H1 (cell line): ENCODE measurements around the gene OTUB1. TPM values are rescaled to one million over a fixed set of nuclear protein-coding genes. Genes with fewer than 3 reads are reported as not detected.

Experiments used
- CTCF ChIA-PET: fragments of 300-600 bp; sonication (Branson Sonifier 250); formaldehyde crosslinking; loops from one replicate; lab custom pipeline; 2021; ENCODE audit not compliant: partially characterized antibody; lab: Charles Lee
- POLR2A ChIA-PET: fragments of 300-600 bp; sonication (Branson Sonifier 250); formaldehyde crosslinking; loops from one replicate; lab custom pipeline; 2021; ENCODE audit warnings: inconsistent platforms; ENCODE audit not compliant: partially characterized antibody; lab: Charles Lee
- DNase-seq, 2 experiments: peaks; one replicate each; pipeline versions ENCODE4 v3.0.0 to v3.0.0-alpha.2; 2010 to 2022; ENCODE audit warnings: low spot score in 2 of 2, low read depth in 1 of 2, mixed read lengths in 1 of 2
- FAIRE-seq: peaks from 2 replicates; lab custom pipeline; 2011; peaks lifted over from hg19 to GRCh38; lab: Jason Lieb, UNC
- H2AFZ ChIP-seq: 2 replicates; pipeline ENCODE4 v1.8.1; 2012; ENCODE audit warnings: low read length, inconsistent platforms
- H2AK5ac ChIP-seq: 2 replicates; pipeline ENCODE4 v1.6.1; 2013; ENCODE audit warnings: low read depth, low read length
- H2BK120ac ChIP-seq: replicated peaks from 2 replicates; pipeline ENCODE3; 2013; ENCODE audit warnings: low read depth, low read length, inconsistent platforms
- H2BK12ac ChIP-seq: 2 replicates; pipeline ENCODE4 v1.6.1; 2013; ENCODE audit warnings: low read depth, low read length
- H2BK15ac ChIP-seq: 2 replicates; pipeline ENCODE4 v1.6.1; 2013; ENCODE audit warnings: low read length
- H2BK20ac ChIP-seq: 2 replicates; pipeline ENCODE4 v1.6.1; 2013; ENCODE audit warnings: low read length
- H2BK5ac ChIP-seq: 2 replicates; pipeline ENCODE4 v1.6.1; 2013; ENCODE audit warnings: low read depth, low read length
- H3K14ac ChIP-seq: 2 replicates; pipeline ENCODE4 v1.6.1; 2013; ENCODE audit warnings: inconsistent platforms; ENCODE audit not compliant: insufficient read length
- H3K18ac ChIP-seq: 2 replicates; pipeline ENCODE4 v1.6.1; 2013; ENCODE audit warnings: low read length; ENCODE audit errors: extremely low read depth
- H3K23ac ChIP-seq: 2 replicates; pipeline ENCODE4 v1.6.1; 2013; ENCODE audit warnings: inconsistent platforms; ENCODE audit not compliant: insufficient read length
- H3K23me2 ChIP-seq: 2 replicates; pipeline ENCODE4 v1.6.1; 2013; ENCODE audit warnings: low read depth, low read length
- H3K27ac ChIP-seq: 2 replicates; pipeline ENCODE4 v1.6.1; 2011; ENCODE audit warnings: low read depth, low read length, inconsistent platforms
- H3K27me3 ChIP-seq, 4 experiments: replicated peaks in 1 of 4; 1 replicate in 1 of 4; 2 replicates in 3 of 4; pipeline versions ENCODE4 v1.6.1 to v1.8.1; 2011 to 2013; ENCODE audit warnings: low read length in 3 of 4, mild to moderate bottlenecking in 3 of 4, inconsistent platforms in 2 of 4, mixed read lengths in 2 of 4, moderate library complexity in 1 of 4; ENCODE audit not compliant: control insufficient read depth in 3 of 4, insufficient read depth in 3 of 4; ENCODE audit errors: extremely low read depth in 1 of 4
- H3K36me3 ChIP-seq, 4 experiments: 2 replicates each; pipeline versions ENCODE4 v1.6.1 to v1.8.1; 2011 to 2013; ENCODE audit warnings: mild to moderate bottlenecking in 4 of 4, low read length in 3 of 4, moderate library complexity in 2 of 4, control low read depth in 1 of 4, inconsistent platforms in 1 of 4; ENCODE audit not compliant: insufficient read depth in 4 of 4, control insufficient read depth in 2 of 4
- H3K4ac ChIP-seq: replicated peaks from 2 replicates; pipeline ENCODE3; 2013; ENCODE audit warnings: low read length, low read depth, mixed read lengths, inconsistent platforms; ENCODE audit not compliant: insufficient read length
- H3K4me1 ChIP-seq, 4 experiments: replicated peaks in 1 of 4; 1 replicate in 1 of 4; 2 replicates in 3 of 4; pipeline versions ENCODE4 v1.6.1 to v1.8.1; 2011 to 2013; ENCODE audit warnings: low read length in 3 of 4, inconsistent platforms in 2 of 4, mixed read lengths in 1 of 4; ENCODE audit not compliant: insufficient read depth in 4 of 4, control insufficient read depth in 3 of 4
- H3K4me2 ChIP-seq, 2 experiments: 2 replicates each; pipeline versions ENCODE4 v1.6.1 to v1.8.1; 2011 to 2013; ENCODE audit warnings: low read depth in 2 of 2, low read length in 2 of 2, control low read depth in 1 of 2, inconsistent platforms in 1 of 2, mild to moderate bottlenecking in 1 of 2; ENCODE audit not compliant: insufficient read depth in 1 of 2
- H3K4me3 ChIP-seq, 4 experiments: fragments of 200-600, 300-600 bp in 1 of 4; sonication (generic), shearing (Covaris generic), sonication (Bioruptor Twin) in 1 of 4; 2 replicates each; pipeline versions ENCODE4 v1.5.1 to v1.8.1; 2011 to 2016; ENCODE audit warnings: low read length in 4 of 4, low read depth in 3 of 4, control low read depth in 2 of 4, inconsistent platforms in 2 of 4, mild to moderate bottlenecking in 2 of 4, mixed read lengths in 1 of 4, moderate library complexity in 1 of 4; ENCODE audit not compliant: insufficient read depth in 2 of 4; ENCODE audit errors: extremely low read depth in 1 of 4
- H3K56ac ChIP-seq: replicated peaks from 2 replicates; pipeline ENCODE3; 2013; ENCODE audit warnings: low read depth, mild to moderate bottlenecking, mixed read lengths, low read length, inconsistent platforms; ENCODE audit not compliant: insufficient read length
- H3K79me1 ChIP-seq: 2 replicates; pipeline ENCODE4 v1.6.1; 2013; ENCODE audit warnings: low read depth, low read length, control low read depth
- H3K79me2 ChIP-seq, 2 experiments: 2 replicates each; pipeline versions ENCODE4 v1.6.1 to v1.8.1; 2012 to 2013; ENCODE audit warnings: low read length in 2 of 2, mild to moderate bottlenecking in 2 of 2, inconsistent platforms in 1 of 2; ENCODE audit not compliant: insufficient read depth in 2 of 2, control insufficient read depth in 1 of 2
- H3K9ac ChIP-seq, 4 experiments: replicated peaks in 1 of 4; 1 replicate in 1 of 4; 2 replicates in 3 of 4; pipeline versions ENCODE4 v1.6.1 to v1.8.1; 2011 to 2013; ENCODE audit warnings: low read depth in 3 of 4, low read length in 3 of 4, control low read depth in 2 of 4, mild to moderate bottlenecking in 2 of 4, moderate library complexity in 2 of 4, inconsistent platforms in 1 of 4; ENCODE audit errors: extremely low read depth in 1 of 4
- H3K9me3 ChIP-seq, 2 experiments: 2 replicates each; pipeline versions ENCODE4 v1.6.1 to v1.8.1; 2012 to 2013; ENCODE audit warnings: mild to moderate bottlenecking in 2 of 2, moderate library complexity in 2 of 2, control low read depth in 1 of 2, inconsistent platforms in 1 of 2, low read depth in 1 of 2, low read length in 1 of 2, mixed read lengths in 1 of 2; ENCODE audit not compliant: insufficient read depth in 2 of 2
- H4K20me1 ChIP-seq, 2 experiments: replicated peaks in 1 of 2; 2 replicates each; pipeline versions ENCODE3 to v1.8.1; 2011 to 2013; ENCODE audit warnings: inconsistent platforms in 2 of 2, low read length in 2 of 2, mild to moderate bottlenecking in 1 of 2; ENCODE audit not compliant: insufficient read depth in 2 of 2, control insufficient read depth in 1 of 2
- H4K5ac ChIP-seq: 2 replicates; pipeline ENCODE4 v1.6.1; 2013; ENCODE audit warnings: low read length, low read depth, mixed read lengths, inconsistent platforms; ENCODE audit not compliant: insufficient read length
- H4K8ac ChIP-seq: 2 replicates; pipeline ENCODE4 v1.8.0; 2013; ENCODE audit warnings: mild to moderate bottlenecking, moderate library complexity, low read length, inconsistent platforms; ENCODE audit not compliant: insufficient read depth; ENCODE audit errors: extremely low read depth
- H4K91ac ChIP-seq: replicated peaks from 2 replicates; pipeline ENCODE3; 2013; ENCODE audit warnings: low read length, mixed read lengths, inconsistent platforms; ENCODE audit not compliant: insufficient read length
- CREB1 ChIP-seq: IDR thresholded peaks from 2 replicates; pipeline ENCODE4 v1.6.1; 2012; ENCODE audit warnings: inconsistent platforms
- GTF2F1 ChIP-seq: IDR thresholded peaks from 2 replicates; pipeline ENCODE4 v1.6.1; 2012; ENCODE audit warnings: low read depth, low read length, improper control_type of control experiment, borderline replicate concordance
- HDAC2 ChIP-seq, 2 experiments: fragments of 300-600 bp in 1 of 2; sonication (generic) in 1 of 2; IDR thresholded peaks; 2 replicates each; pipeline ENCODE4 v1.6.1; 2011 to 2012; ENCODE audit warnings: low read depth in 2 of 2, low read length in 2 of 2, mild to moderate bottlenecking in 2 of 2, moderate library complexity in 2 of 2, borderline replicate concordance in 1 of 2, inconsistent platforms in 1 of 2
- JUND ChIP-seq: IDR thresholded peaks from 2 replicates; pipeline ENCODE4 v1.6.1; 2011; ENCODE audit warnings: mild to moderate bottlenecking, improper control_type of control experiment, low read length
- PHF8 ChIP-seq: fragments of 200-600 bp; sonication (generic); conservative IDR thresholded peaks from 2 replicates; pipeline ENCODE4 v1.7.1; 2012; ENCODE audit warnings: low read depth, mild to moderate bottlenecking, inconsistent platforms, low read length, moderate library complexity
- POLR2AphosphoS5 ChIP-seq: IDR thresholded peaks from 2 replicates; pipeline ENCODE4 v1.6.1; 2011; ENCODE audit warnings: low read depth, low read length
- RBBP5 ChIP-seq: IDR thresholded peaks from 2 replicates; pipeline ENCODE4 v1.7.1; 2012; ENCODE audit warnings: low read depth, mild to moderate bottlenecking, inconsistent platforms, low read length, moderate library complexity, borderline replicate concordance
- SIN3A ChIP-seq, 2 experiments: IDR thresholded peaks in 1 of 2; conservative IDR thresholded peaks in 1 of 2; 2 replicates each; pipeline ENCODE4 v1.6.1; 2011 to 2012; ENCODE audit warnings: low read length in 2 of 2, improper control_type of control experiment in 1 of 2, low read depth in 1 of 2, mild to moderate bottlenecking in 1 of 2
- SP1 ChIP-seq: IDR thresholded peaks from 2 replicates; pipeline ENCODE4 v1.6.1; 2011; ENCODE audit warnings: low read depth, low read length
- TAF7 ChIP-seq: optimal IDR thresholded peaks from 2 replicates; pipeline ENCODE3; 2011; ENCODE audit warnings: low read depth, mild to moderate bottlenecking, inconsistent platforms, low read length, moderate library complexity, borderline replicate concordance
- WGBS, 2 experiments: shearing (Covaris generic) in 1 of 2; methylation state at CpG; one replicate each; pipeline versions ENCODE4 v1.1.6 to v1.1.7; 2013 to 2015; ENCODE audit warnings: low lambda C conversion rate in 2 of 2, mixed read lengths in 2 of 2, inconsistent platforms in 1 of 2, low coverage in 1 of 2, missing lambda C conversion rate in 1 of 2; ENCODE audit not compliant: insufficient replicate concordance in 2 of 2, insufficient coverage in 1 of 2, insufficient read length in 1 of 2; ENCODE audit errors: extremely low coverage in 1 of 2, missing lambda C conversion rate in 1 of 2; 5-methylcytosine and 5-hydroxymethylcytosine counted together
- polyA plus RNA-seq, 7 experiments: library from polyadenylated mRNA; depleted of rRNA in 3 of 7; stranded (reverse) in 5 of 7; unstranded in 2 of 7; fragments of >200 nt in 5 of 7; fragments of 200-250 nt in 2 of 7; gene quantifications; 1 replicate in 5 of 7; 2 replicates in 1 of 7; 4 replicates in 1 of 7; pipeline versions ENCODE4 v1.2.1 to v1.2.3, GENCODE V29; 2011 to 2013; ENCODE audit warnings: missing spikeins in 2 of 7, mixed read lengths in 2 of 7
- total RNA-seq: library from RNA; stranded (reverse); fragmentation: NEBNext Ultra II Directional; extraction: Animal tissue kit (Norgen Biotek cat#: 25700); gene quantifications from 2 replicates; pipeline ENCODE4 v1.2.1, GENCODE V29; 2021

The OTUB1 gene
- total and polyA plus RNA-seq, 2 of the 8 experiments (the other 6 are each of a cell fraction or from before 2014, with no cell fraction given) = 110 to 274 TPM

DNA sequence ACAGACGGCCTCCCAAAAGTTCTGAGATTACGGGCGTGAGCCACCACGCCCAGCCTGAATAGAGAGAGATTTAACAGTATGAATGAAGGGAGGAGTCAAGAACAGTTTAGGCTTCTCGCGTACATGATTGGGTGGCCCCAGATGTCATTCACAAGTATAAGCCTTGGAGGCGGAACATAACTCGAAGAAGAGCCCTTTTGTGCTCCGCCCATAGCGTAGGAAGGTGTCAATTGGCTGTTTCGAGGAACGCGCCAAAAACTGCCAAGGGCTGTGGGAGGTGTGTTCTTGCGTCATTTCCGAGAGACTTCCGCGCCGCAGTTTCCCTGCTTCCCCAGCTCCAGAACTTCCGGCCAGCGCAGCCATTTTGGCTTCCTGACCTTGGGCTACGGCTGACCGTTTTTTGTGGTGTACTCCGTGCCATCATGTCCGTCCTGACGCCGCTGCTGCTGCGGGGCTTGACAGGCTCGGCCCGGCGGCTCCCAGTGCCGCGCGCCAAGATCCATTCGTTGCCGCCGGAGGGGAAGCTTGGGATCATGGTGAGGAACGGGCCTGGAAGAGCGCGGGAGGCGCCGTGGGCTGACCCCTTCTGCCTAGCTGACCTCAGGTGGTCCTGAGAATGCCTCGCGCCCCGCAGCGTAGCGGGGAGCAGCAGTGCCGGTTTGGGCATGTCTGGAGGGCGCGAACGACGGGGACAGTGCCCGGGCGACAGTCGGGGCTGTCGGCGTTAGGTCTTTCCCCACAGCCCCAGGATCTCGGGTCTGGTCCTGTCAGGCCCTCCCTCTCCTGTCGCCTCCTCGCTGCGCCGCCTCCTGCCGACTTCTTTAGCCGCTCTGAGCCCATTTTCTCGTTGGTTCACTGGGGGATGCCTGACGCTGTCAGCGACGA, 11.7 kb upstream of the OTUB1 start, which contains the start of gene COX8A:
COX8A (plus strand) TSS at position 362 of the 885 bp plus-strand sequence; CDS start at position 423, 61 bp downstream.
- peaks cover 7 to 21% (median 14%) of the 10 kb centered on the region in 4 experiments for H3K4me1 ChIP-seq
- H2AFZ ChIP-seq = no peak within 1 kb of the TSS
- H2AK5ac ChIP-seq = peak within 1 kb of the TSS; percentile 26; the same call in 1 of the 2 replicates
- peak within 1 kb of the TSS; percentile 77 for H2BK120ac ChIP-seq
- CTCF ChIA-PET = interaction anchor here (0.8 to 1.3 kb wide), 2 partner anchors 13 to 54 kb away, joined by 3 to 4 read pairs; no protein-coding TSS in a partner anchor
- peak within 1 kb of the TSS; percentile 88 for H3K27ac ChIP-seq
- H4K8ac ChIP-seq = peak within 1 kb of the TSS; percentile 96
- H3K56ac ChIP-seq = peak within 1 kb of the TSS; percentile 89
- H2BK5ac ChIP-seq = peak within 1 kb of the TSS; percentile 95
- H2BK15ac ChIP-seq = peak within 1 kb of the TSS; percentile 81; the same call in 1 of the 2 replicates
- no peaks in the 10 kb centered on the region; the same call in 1 of the 2 replicates for H3K23me2 ChIP-seq
- H3K9ac ChIP-seq = peak within 1 kb of the TSS; percentile 87 to 95 (median 90)
- no peaks in the 10 kb centered on the region for H3K9me3 ChIP-seq
- FAIRE-seq (peak; percentile 91), DNase-seq (peak; percentile 91 to 98)
- H3K27me3 ChIP-seq = peaks cover 0 to 5% (median 2%) of the 10 kb centered on the region in 4 experiments; a peak in 3 of 7 replicates
- peak within 1 kb of the TSS; percentile 46 to 78 for H3K4me2 ChIP-seq
- H3K79me1 ChIP-seq = peaks cover 8% of the 10 kb centered on the region
- POLR2A ChIA-PET = interaction anchor here (0.6 to 5.7 kb wide), 16 partner anchors 12 to 1032 kb away, joined by 3 to 29 read pairs (median 3); partner anchors contain the start of gene OTUB1
- H4K91ac ChIP-seq = peak within 1 kb of the TSS; percentile 91
- H3K4me3 ChIP-seq = peak within 1 kb of the TSS; percentile 90 to 99 (median 96)
- 2% methylated on average over 64 of the region's 67 CpGs; no CpG with 5 or more reads in 1 of the 2 experiments for WGBS, 2 experiments
- peaks cover 0 to 8% (median 0%) of the 10 kb centered on the region in 4 experiments; a peak in 3 of 8 replicates for H3K36me3 ChIP-seq
- H3K4ac ChIP-seq = peak within 1 kb of the TSS; percentile 89
- H2BK12ac ChIP-seq = peak within 1 kb of the TSS; percentile 97; the same call in 1 of the 2 replicates
- H4K20me1 ChIP-seq = peaks cover 1 to 6% of the 10 kb centered on the region in 2 experiments
- peaks cover 0 to 40% of the 10 kb centered on the region in 2 experiments; a peak in 3 of 4 replicates for H3K79me2 ChIP-seq
- H3K23ac ChIP-seq = no peak within 1 kb of the TSS
- H4K5ac ChIP-seq = peak within 1 kb of the TSS; percentile 98
- H3K14ac ChIP-seq = no peak within 1 kb of the TSS
- H3K18ac ChIP-seq = peak within 1 kb of the TSS; percentile 99
- H2BK20ac ChIP-seq = no peak within 1 kb of the TSS
- peak; percentile 79 for TF ChIP-seq TAF7
- peak; percentile 89 for TF ChIP-seq PHF8
- peak; percentile 80; the same call in 1 of the 2 replicates for TF ChIP-seq RBBP5
- TF ChIP-seq HDAC2 (IDR thresholded peaks at IDR 0.05; ENCODE audit: borderline replicate concordance in 1 of 2, low read depth in 2 of 2, low read length in 2 of 2) = peak; percentile 43 to 62; a peak in 1 of 4 replicates
- TF ChIP-seq SIN3A (conservative IDR thresholded peaks at IDR 0.05 in 1 of 2, IDR thresholded peaks at IDR 0.05 in 1 of 2; ENCODE audit: low read depth in 1 of 2, low read length in 2 of 2) = peak; percentile 56 to 74; a peak in 2 of 4 replicates
- peak; percentile 84 for TF ChIP-seq POLR2AphosphoS5
- peak; percentile 86 for TF ChIP-seq SP1
- TF ChIP-seq GTF2F1 = peak; percentile 82
- peak; percentile 95 for TF ChIP-seq CREB1
- peak; percentile 69 for TF ChIP-seq JUND
